Brain microvascular endothelial cell (primary cell): ENCODE data around the gene LLGL1.

Experiments
- DNase-seq: peaks from one replicate; pipeline ENCODE4 v3.0.0-alpha.2; 2020
- H3K27ac ChIP-seq: fragments of 250-450 bp; sonication (Bioruptor Pico); 2 replicates; pipeline ENCODE4 v1.5.1; 2020; ENCODE audit warnings: mild to moderate bottlenecking, moderate library complexity
- H3K27me3 ChIP-seq: fragments of 250-450 bp; sonication (Bioruptor Pico); replicated peaks from 2 replicates; pipeline ENCODE4 v1.5.1; 2020; ENCODE audit warnings: mild to moderate bottlenecking
- H3K36me3 ChIP-seq: fragments of 250-450 bp; sonication (Bioruptor Pico); replicated peaks from 2 replicates; pipeline ENCODE4 v1.5.1; 2020; ENCODE audit warnings: mild to moderate bottlenecking
- H3K4me3 ChIP-seq: 2 replicates; pipeline ENCODE4 v1.5.1; 2011; ENCODE audit warnings: low read depth, mild to moderate bottlenecking, control low read depth, low read length, moderate library complexity
- CTCF ChIP-seq: IDR thresholded peaks from 2 replicates; pipeline ENCODE4 v1.5.1; 2011; ENCODE audit warnings: low read depth, mild to moderate bottlenecking, moderate library complexity, low read length, control low read depth, inconsistent platforms; ENCODE audit errors: missing control alignments
- in situ Hi-C: cut with HindIII; loops from 2 replicates; pipeline ENCODE4 v1.10.0; 2017; ENCODE audit warnings: low sequenced_read_pairs, low pct_ligation_motif_present

Gene LLGL1

GRCh38 chr17:18229254-18229653 lies 3.8 kb downstream of the LLGL1 start:
- Histone ChIP-seq H3K4me3 (no peak overlapping the region), H3K27ac (no peak overlapping the region), H3K27me3 (no peaks in the 10 kb centered on the region), H3K36me3 (peaks cover 7% of the 10 kb centered on the region)
- TF ChIP-seq CTCF: no peak
- in situ Hi-C loops: no loop called here
- no peak for DNase-seq

GRCh38 chr17:18229771-18230170 lies 4.3 kb downstream of the LLGL1 start:
- Histone ChIP-seq H3K4me3 (no peak overlapping the region), H3K36me3 (peaks cover 8% of the 10 kb centered on the region), H3K27ac (no peak overlapping the region), H3K27me3 (no peaks in the 10 kb centered on the region)
- in situ Hi-C loops: no loop called here
- TF ChIP-seq CTCF: no peak
- DNase-seq: no peak

GRCh38 chr17:18230288-18231141 lies 5.1 kb downstream of the LLGL1 start:
- Histone ChIP-seq H3K27ac (no peak overlapping the region), H3K4me3 (no peak overlapping the region), H3K27me3 (no peaks in the 10 kb centered on the region), H3K36me3 (peaks cover 15% of the 10 kb centered on the region)
- no peak for TF ChIP-seq CTCF
- no peak for DNase-seq
- in situ Hi-C loops: no loop called here

- no peak for DNase-seq
- H3K27ac ChIP-seq: no peak overlapping the region
- peaks cover 20% of the 10 kb centered on the region for H3K36me3 ChIP-seq
- in situ Hi-C loops: no loop called here
- no peak overlapping the region for H3K4me3 ChIP-seq
- no peaks in the 10 kb centered on the region for H3K27me3 ChIP-seq
- TF ChIP-seq CTCF: no peak
These were observed 5.7 kb downstream of the LLGL1 start for GRCh38 chr17:18231164-18231563.

GRCh38 chr17:18233803-18234518 lies 8.5 kb downstream of the LLGL1 start:
- no peak for DNase-seq
- no peaks in the 10 kb centered on the region for H3K27me3 ChIP-seq
- peaks cover 43% of the 10 kb centered on the region for H3K36me3 ChIP-seq
- in situ Hi-C loops: no loop called here
- H3K4me3 ChIP-seq: no peak overlapping the region
- TF ChIP-seq CTCF: no peak
- no peak overlapping the region for H3K27ac ChIP-seq
